Activated CD4-positive, alpha-beta T cell treated with anti-CD3 and anti-CD28 coated beads, Interleukin-2, amount 50 U/mL, for 24 hours (primary cell): ENCODE data around the gene IL10RB.
"Not testable (repeated sequence)": the region's sequence is repeated elsewhere in the genome, so short reads cannot be mapped to it uniquely, and the experiment has no call there.

Source experiments
- DNase-seq, 2 donors: peaks; one replicate each; pipeline ENCODE4 v3.0.0-alpha.2; 2020; ENCODE audit warnings: low read depth in 1 of 2, low spot score in 1 of 2

Gene IL10RB

DNA sequence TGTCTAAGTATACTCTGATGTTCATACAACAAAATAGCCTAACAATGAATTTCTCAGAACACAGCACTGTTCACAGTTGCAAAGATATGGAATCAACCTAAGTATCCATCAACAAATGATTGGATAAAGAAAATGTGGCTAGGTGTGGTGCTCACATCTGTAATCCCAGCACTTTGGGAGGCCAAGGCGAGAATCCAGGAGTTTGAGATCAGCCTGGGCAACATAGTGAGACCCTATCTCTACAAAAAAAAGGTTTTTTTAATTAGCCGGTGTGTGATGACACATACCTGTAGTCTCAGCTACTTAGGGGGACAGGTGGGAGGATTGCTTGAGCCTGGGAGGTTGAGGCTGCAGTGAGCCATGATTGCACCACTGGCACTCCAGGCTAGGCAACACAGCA lies 25.8 kb upstream of the IL10RB start:
- DNase-seq: no peak

DNA sequence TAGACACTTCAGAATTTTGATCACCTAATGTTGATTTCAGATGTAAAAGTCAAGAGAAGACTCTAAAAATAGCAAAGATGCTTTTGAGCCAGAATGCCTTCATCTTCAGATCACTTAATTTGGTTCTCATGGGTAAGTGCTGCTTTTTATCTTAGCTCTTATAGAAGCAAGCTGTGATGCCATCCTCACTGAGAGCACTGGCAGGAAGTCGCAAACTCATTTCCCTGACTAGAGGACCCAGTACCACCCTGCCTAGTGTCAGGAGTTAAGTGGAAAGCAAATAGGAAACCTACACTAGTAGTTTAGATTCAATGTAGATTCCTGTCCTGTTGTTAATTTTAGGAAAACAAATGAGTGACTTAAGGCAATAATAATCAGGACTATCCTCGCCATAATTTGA lies 24.3 kb upstream of the IL10RB start:
- no peak for DNase-seq

DNA sequence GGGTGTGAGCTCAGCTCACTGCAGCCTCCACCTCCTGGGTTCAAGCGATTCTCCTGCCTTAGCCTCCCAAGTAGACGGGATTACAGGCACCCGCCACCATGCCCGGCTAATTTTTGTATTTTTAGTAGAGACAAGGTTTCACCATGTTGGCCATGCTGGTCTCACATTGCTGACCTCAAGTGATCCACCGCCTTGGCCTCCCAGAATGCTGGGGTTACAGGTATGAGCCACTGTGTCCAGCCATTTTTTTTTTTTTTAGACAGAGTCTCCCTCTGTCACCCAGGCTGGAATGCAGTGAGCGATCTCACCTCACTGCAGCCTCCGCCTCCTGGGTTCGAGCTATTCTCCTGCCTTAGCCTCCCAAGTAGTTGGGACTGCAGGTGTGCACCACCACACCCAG lies 23.3 kb upstream of the IL10RB start:
- DNase-seq: not testable (repeated sequence)

- no peak for DNase-seq
These were observed 21.9 kb upstream of the IL10RB start for GRCh38 chr21:33244082-33244778.

GRCh38 chr21:33244779-33245105 lies 21.4 kb upstream of the IL10RB start:
- no peak for DNase-seq

- DNase-seq: no peak
These were observed 20.8 kb upstream of the IL10RB start for GRCh38 chr21:33245289-33245918.

DNA sequence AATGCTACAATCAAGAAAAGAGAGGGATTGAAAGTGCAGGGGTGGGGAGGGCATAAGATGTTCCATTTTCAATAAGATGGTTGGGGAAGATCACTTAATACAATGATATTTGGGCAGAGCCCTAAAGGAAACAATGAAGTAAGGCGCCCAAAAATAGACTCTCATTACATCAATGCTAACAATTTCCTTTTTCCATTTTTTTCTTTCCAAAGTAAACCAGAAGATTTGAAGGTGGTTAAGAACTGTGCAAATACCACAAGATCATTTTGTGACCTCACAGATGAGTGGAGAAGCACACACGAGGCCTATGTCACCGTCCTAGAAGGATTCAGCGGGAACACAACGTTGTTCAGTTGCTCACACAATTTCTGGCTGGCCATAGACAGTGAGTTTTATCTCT lies 19.7 kb upstream of the IL10RB start:
- DNase-seq: no peak

DNA sequence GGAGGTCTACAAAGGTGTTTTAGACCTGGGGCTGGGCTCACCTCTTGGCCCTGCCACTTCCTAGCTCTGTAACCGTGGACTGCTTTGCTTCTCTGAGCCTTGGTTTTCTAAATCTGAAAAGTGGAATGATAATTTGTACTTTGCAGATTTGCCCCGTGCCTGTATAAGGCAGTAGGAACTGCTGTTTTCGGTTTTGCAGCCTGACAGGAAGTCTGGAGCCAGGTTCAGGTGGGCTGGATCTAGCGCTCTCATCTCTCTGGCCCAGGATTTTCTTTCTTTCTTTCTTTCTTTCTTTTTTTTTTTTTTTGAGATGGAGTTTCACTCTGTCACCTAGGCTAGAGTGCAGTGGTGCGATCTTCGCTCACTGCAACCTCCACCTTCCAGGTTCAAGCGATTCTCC lies 19.2 kb upstream of the IL10RB start:
- no peak for DNase-seq

- DNase-seq: no peak
These were observed 18.6 kb upstream of the IL10RB start for GRCh38 chr21:33247599-33247998.

DNA sequence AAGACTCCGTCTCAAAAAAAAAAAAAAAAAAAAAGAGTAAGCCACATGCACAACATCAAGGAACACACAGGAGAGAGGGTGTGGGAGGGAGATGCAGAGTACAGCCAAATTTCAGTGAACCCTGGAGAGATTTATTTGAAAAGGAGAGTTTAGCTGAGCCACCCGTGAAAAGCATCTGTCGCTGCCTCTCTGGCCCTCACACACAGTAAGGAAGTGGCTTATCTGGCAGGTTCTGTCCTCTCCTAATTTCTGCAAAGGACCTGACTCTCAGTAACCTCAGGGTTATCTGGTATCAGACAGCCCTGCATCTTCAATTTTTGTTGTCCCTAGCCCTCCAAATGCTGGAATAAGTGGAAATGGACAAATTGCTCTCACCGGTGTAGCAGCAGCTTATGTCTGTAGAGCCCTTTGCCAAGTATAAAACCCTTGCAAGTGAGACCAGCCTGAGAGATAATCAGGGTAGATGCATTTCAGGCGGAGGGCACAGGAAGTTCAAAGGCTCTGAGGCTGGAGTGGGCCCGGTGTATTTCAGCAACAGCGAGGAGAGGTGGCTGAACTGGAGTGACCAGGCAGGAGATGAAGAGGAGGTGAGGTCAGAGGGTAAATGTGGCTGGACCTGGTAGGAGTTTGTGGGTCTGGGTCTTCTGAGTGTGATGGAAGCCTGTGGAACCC lies 16.7 kb upstream of the IL10RB start:
- no peak for DNase-seq

DNA sequence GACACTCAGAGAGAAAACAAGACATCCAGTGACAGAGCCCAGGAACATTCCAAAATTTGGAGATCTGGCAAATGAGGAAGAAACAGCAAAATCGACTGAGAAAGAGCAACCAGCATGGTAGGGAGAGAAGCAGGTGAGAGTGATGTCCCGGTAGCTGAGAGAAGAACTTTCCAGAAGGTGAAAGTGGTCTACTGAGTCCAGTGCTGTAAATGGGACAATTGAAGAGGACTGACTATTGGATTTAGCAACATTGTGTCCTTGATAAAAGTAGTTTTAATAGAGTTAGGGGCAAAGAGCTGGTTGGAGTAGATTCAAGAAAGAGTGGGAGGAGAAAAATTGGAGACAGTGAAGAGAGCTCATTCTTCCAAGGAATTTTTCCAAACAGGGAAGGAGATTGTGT lies 15.0 kb upstream of the IL10RB start:
- no peak for DNase-seq

DNA sequence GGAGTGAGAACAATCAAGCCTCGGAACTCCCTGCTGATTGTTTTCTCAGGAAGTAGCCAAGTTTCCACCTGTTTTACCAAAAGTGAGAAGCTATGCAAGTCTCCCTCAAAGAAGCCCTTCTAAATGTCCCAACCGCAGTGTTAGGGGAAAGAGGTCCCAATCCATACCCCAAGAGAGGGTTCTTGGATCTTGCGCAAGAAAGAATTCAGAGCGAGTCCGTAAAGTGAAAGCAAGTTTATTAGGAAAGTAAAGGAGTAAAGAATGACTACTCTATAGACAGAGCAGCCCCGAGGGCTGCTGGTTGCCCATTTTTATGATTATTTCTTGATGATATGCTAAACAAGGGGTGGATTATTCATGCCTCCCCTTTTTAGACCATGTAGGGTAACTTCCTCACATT lies 12.8 kb upstream of the IL10RB start:
- DNase-seq: not testable (repeated sequence)

DNA sequence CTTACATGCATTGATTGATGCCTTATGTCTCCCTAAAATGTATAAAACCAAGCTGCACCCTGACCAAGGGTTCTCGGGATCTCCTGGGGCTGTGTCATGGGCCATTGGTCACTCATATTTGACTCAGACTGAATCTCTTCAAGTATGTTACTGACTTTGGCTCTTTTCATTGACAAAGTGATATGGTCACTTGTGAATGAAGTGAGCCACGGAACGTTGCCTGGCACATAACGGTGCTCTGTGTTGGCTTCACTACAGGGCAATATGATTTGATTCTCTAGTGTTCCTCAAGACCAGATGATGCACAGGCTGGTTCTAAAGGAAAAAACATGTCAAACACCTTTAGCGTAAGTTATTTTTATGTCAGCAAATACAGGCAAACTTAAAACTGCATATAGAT lies 11.4 kb upstream of the IL10RB start:
- no peak for DNase-seq

GRCh38 chr21:33255404-33255803 lies 10.8 kb upstream of the IL10RB start:
- DNase-seq: no peak

- DNase-seq: peak in 1 of 2 donors; percentile 64
These were observed 10.1 kb upstream of the IL10RB start for GRCh38 chr21:33256019-33256418.

GRCh38 chr21:33257094-33257803 lies 8.9 kb upstream of the IL10RB start:
- no peak for DNase-seq

GRCh38 chr21:33258475-33258874 lies 7.7 kb upstream of the IL10RB start:
- DNase-seq: no peak

GRCh38 chr21:33259428-33259827 lies 6.7 kb upstream of the IL10RB start:
- DNase-seq: no peak

GRCh38 chr21:33259995-33260394 lies 6.2 kb upstream of the IL10RB start:
- no peak for DNase-seq

GRCh38 chr21:33261635-33262034 lies 4.5 kb upstream of the IL10RB start:
- DNase-seq: no peak

DNA sequence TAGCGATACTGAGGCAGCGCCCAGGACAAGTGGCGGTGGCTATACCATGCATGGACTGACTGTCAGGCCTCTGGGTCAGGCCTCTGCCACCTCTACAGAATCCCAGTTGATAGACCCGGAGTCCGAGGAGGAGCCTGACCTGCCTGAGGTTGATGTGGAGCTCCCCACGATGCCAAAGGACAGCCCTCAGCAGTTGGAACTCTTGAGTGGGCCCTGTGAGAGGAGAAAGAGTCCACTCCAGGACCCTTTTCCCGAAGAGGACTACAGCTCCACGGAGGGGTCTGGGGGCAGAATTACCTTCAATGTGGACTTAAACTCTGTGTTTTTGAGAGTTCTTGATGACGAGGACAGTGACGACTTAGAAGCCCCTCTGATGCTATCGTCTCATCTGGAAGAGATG lies 3.2 kb upstream of the IL10RB start:
- no peak for DNase-seq

DNA sequence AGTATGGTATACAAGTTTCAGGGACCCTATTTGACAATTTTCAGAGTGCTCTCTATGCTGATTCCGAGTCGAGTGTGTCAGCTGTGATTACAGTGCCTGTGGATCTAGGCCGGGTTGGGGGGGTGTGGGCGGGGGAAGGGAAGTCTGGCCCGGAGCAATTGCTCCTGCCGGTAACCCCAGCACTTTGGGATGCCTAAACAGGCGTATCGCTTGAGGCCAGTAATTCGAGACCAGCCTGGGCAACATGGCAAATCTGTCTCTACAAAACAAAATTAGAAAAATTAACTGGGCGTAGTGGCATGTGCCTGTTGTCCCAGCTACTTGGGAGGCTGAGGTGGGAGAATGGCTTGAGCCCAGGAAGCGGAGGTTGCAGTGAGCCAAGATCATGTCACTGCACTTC lies 1.6 kb upstream of the IL10RB start:
- no peak for DNase-seq
